Muscle layer of duodenum (tissue), 2 donors: ENCODE measurements around the gene FEV.
A peak's percentile ranks its signal among the peaks of the same experiment; 100 is the strongest.

Experiments
- H3K27ac ChIP-seq: one replicate; pipeline ENCODE4 v1.7.0; 2013; ENCODE audit warnings: mild to moderate bottlenecking, low read length
- H3K27me3 ChIP-seq: one replicate; pipeline ENCODE4 v1.7.0; 2013; ENCODE audit warnings: low read depth, mild to moderate bottlenecking, control low read depth, low read length
- H3K36me3 ChIP-seq, 2 donors: one replicate each; pipeline ENCODE4 v1.7.0; 2013; ENCODE audit warnings: low read length in 2 of 2, control low read depth in 1 of 2, mild to moderate bottlenecking in 1 of 2; ENCODE audit not compliant: insufficient read depth in 2 of 2, control insufficient read depth in 1 of 2
- H3K4me1 ChIP-seq, 2 donors: one replicate each; pipeline ENCODE4 v1.7.0; 2013; ENCODE audit warnings: low read length in 2 of 2, mild to moderate bottlenecking in 2 of 2, control low read depth in 1 of 2, moderate library complexity in 1 of 2; ENCODE audit not compliant: insufficient read depth in 2 of 2, control insufficient read depth in 1 of 2
- H3K4me3 ChIP-seq, 2 donors: one replicate each; pipeline ENCODE4 v1.7.0; 2013; ENCODE audit warnings: low read length in 2 of 2, low read depth in 1 of 2, mild to moderate bottlenecking in 1 of 2
- H3K9me3 ChIP-seq, 2 donors: one replicate each; pipeline ENCODE4 v1.7.0; 2013; ENCODE audit warnings: low read length in 2 of 2, control low read depth in 1 of 2, mild to moderate bottlenecking in 1 of 2; ENCODE audit not compliant: control insufficient read depth in 1 of 2
- donor health status: healthy.

The FEV gene

GRCh38 chr2:218990612-218991011 is 5.6 kb upstream of the FEV start:
- no peak overlapping the region for H3K4me3 ChIP-seq
- H3K27me3 ChIP-seq, result peaks cover 85% of the 10 kb centered on the region
- H3K9me3 ChIP-seq, result no peaks in the 10 kb centered on the region
- no peak overlapping the region for H3K27ac ChIP-seq
- H3K36me3 ChIP-seq, result no peaks in the 10 kb centered on the region
- H3K4me1 ChIP-seq, result peaks cover 3 to 24% of the 10 kb centered on the region in 2 donors

GRCh38 chr2:218990052-218990451 is 5.1 kb upstream of the FEV start:
- Histone ChIP-seq H3K27me3 (peaks cover 80% of the 10 kb centered on the region), H3K36me3 (no peaks in the 10 kb centered on the region), H3K4me1 (peaks cover 3 to 28% of the 10 kb centered on the region in 2 donors), H3K27ac (no peak overlapping the region), H3K4me3 (no peak overlapping the region), H3K9me3 (no peaks in the 10 kb centered on the region)

GRCh38 chr2:218988650-218989049 is 3.7 kb upstream of the FEV start:
- Histone ChIP-seq H3K4me1 (peaks cover 1 to 32% of the 10 kb centered on the region in 2 donors), H3K4me3 (no peak overlapping the region), H3K9me3 (no peaks in the 10 kb centered on the region), H3K36me3 (no peaks in the 10 kb centered on the region), H3K27ac (no peak overlapping the region), H3K27me3 (peaks cover 80% of the 10 kb centered on the region)

GRCh38 chr2:218988164-218988563 is 3.2 kb upstream of the FEV start:
- Histone ChIP-seq H3K27me3 (peaks cover 80% of the 10 kb centered on the region), H3K27ac (no peak overlapping the region), H3K36me3 (no peaks in the 10 kb centered on the region), H3K4me1 (peaks cover 0 to 28% of the 10 kb centered on the region in 2 donors), H3K9me3 (no peaks in the 10 kb centered on the region), H3K4me3 (no peak overlapping the region)

GRCh38 chr2:218986148-218986761 is 1.3 kb upstream of the FEV start:
- Histone ChIP-seq H3K4me1 (peaks cover 0 to 37% of the 10 kb centered on the region in 2 donors), H3K36me3 (no peaks in the 10 kb centered on the region), H3K27me3 (peaks cover 76% of the 10 kb centered on the region), H3K4me3 (no peak overlapping the region), H3K27ac (no peak overlapping the region), H3K9me3 (no peaks in the 10 kb centered on the region)

- Histone ChIP-seq H3K36me3 (no peaks in the 10 kb centered on the region), H3K27me3 (peaks cover 74% of the 10 kb centered on the region), H3K9me3 (no peaks in the 10 kb centered on the region), H3K4me3 (no peak overlapping the region), H3K4me1 (peaks cover 0 to 43% of the 10 kb centered on the region in 2 donors), H3K27ac (no peak overlapping the region)
These were observed 524 bp upstream of the FEV start for GRCh38 chr2:218985325-218986091.

- no peak overlapping the region for H3K27ac ChIP-seq
- no peaks in the 10 kb centered on the region for H3K9me3 ChIP-seq
- peaks cover 0 to 52% of the 10 kb centered on the region in 2 donors for H3K4me1 ChIP-seq
- H3K27me3 ChIP-seq, result peaks cover 76% of the 10 kb centered on the region
- peak overlapping the region in 1 of 2 donors; percentile 28 for H3K4me3 ChIP-seq
- H3K36me3 ChIP-seq, result no peaks in the 10 kb centered on the region
These were observed 554 bp downstream of the FEV start for GRCh38 chr2:218984239-218985020.

GRCh38 chr2:218983934-218984238 is 1.1 kb downstream of the FEV start:
- Histone ChIP-seq H3K4me1 (peaks cover 0 to 52% of the 10 kb centered on the region in 2 donors), H3K36me3 (no peaks in the 10 kb centered on the region), H3K27me3 (peaks cover 71% of the 10 kb centered on the region), H3K9me3 (no peaks in the 10 kb centered on the region), H3K27ac (no peak overlapping the region), H3K4me3 (peak overlapping the region in 1 of 2 donors; percentile 28)

- H3K27ac ChIP-seq, result no peak overlapping the region
- no peaks in the 10 kb centered on the region for H3K9me3 ChIP-seq
- H3K27me3 ChIP-seq, result peaks cover 66% of the 10 kb centered on the region
- no peaks in the 10 kb centered on the region for H3K36me3 ChIP-seq
- H3K4me1 ChIP-seq, result peaks cover 0 to 52% of the 10 kb centered on the region in 2 donors
- no peak overlapping the region for H3K4me3 ChIP-seq
These were observed 1.6 kb downstream of the FEV start for GRCh38 chr2:218983263-218983933.

- peak overlapping the region in 1 of 2 donors; percentile 61 for H3K4me3 ChIP-seq
These were observed 2.3 kb downstream of the FEV start for GRCh38 chr2:218982586-218983262.

More at GRCh38 chr2:218982586-218983262, 2.3 kb downstream of the FEV start:
- Histone ChIP-seq H3K27ac (no peak overlapping the region), H3K4me1 (peaks cover 0 to 52% of the 10 kb centered on the region in 2 donors), H3K27me3 (peaks cover 63% of the 10 kb centered on the region), H3K36me3 (no peaks in the 10 kb centered on the region), H3K9me3 (no peaks in the 10 kb centered on the region)
